Measurements from ENCODE around the gene TMEM184A. TPM values are rescaled to one million over a fixed set of nuclear protein-coding genes. Genes with fewer than 3 reads are reported as not detected.

The TMEM184A gene
- total and polyA plus RNA-seq, 2 donors (not counting 1 experiment from before 2014, with no cell fraction given), result not detected

- Histone ChIP-seq H3K36me3 (replicated peaks in 1 of 2; ENCODE audit: control extremely low read depth in 1 of 2, control insufficient read depth in 1 of 2, extremely low read depth in 1 of 2, insufficient read depth in 2 of 2, low read length in 1 of 2) (peaks cover 0 to 23% of the 10 kb centered on the region in 2 experiments), H3K9ac (ENCODE audit: low read length) (no peak overlapping the region), H3K79me2 (ENCODE audit: control insufficient read depth, insufficient read depth, low read length) (no peaks in the 10 kb centered on the region), H3K4me2 (replicated peaks; ENCODE audit: low read depth, low read length, poor library complexity, severe bottlenecking) (no peak overlapping the region), H3K4me1 (ENCODE audit: control insufficient read depth in 2 of 2, insufficient read depth in 2 of 2, low read length in 2 of 2) (no peaks in the 10 kb centered on the region), H3K27me3 (replicated peaks in 1 of 4; ENCODE audit: control extremely low read depth in 1 of 4, control insufficient read depth in 3 of 4, insufficient read depth in 4 of 4, low read length in 3 of 4) (no peaks in the 10 kb centered on the region), H3K27ac (ENCODE audit: low read length in 2 of 2) (no peak overlapping the region), H3K4me3 (ENCODE audit: control extremely low read depth in 1 of 5, extremely low read depth in 1 of 5, insufficient read depth in 1 of 5, low read depth in 2 of 5, low read length in 4 of 5) (no peak overlapping the region), H2AFZ (ENCODE audit: insufficient read depth, low read depth, low read length, poor library complexity, severe bottlenecking) (no peak overlapping the region), H4K20me1 (ENCODE audit: control insufficient read depth, insufficient read depth, low read length, poor library complexity, severe bottlenecking) (peaks cover 31% of the 10 kb centered on the region), H3K9me3 (ENCODE audit: control extremely low read depth in 1 of 3, control insufficient read depth in 2 of 3, insufficient read depth in 1 of 3, low read length in 2 of 3) (no peaks in the 10 kb centered on the region)
- Mint-ChIP-seq H3K4me1 (peaks cover 5% of the 10 kb centered on the region), H3K27ac (no peak overlapping the region), H3K4me3 (no peak overlapping the region), H3K27me3 (no peaks in the 10 kb centered on the region), H3K9me3 (ENCODE audit: insufficient read depth) (no peaks in the 10 kb centered on the region)
- ChIA-PET POLR2A (no interaction called here), CTCF (no interaction called here)
- no peak for ATAC-seq (ENCODE audit: low read depth)
- DNase-seq, result peak; percentile 27
- TF ChIP-seq EZH2 (IDR thresholded peaks at IDR 0.05; ENCODE audit: borderline replicate concordance, insufficient read depth, low read depth, low read length, poor library complexity, severe bottlenecking), result no peak
- TF ChIP-seq CTCF (IDR thresholded peaks at IDR 0.05), result no peak
- WGBS (ENCODE audit: insufficient coverage), result 71% methylated on average over 16 of the region's 16 CpGs
- intact Hi-C loops (cut with micrococcal nuclease), result no loop called here
These were observed 11.0 kb downstream of the TMEM184A start for GRCh38 chr7:1544896-1545416.

- H3K27ac Mint-ChIP-seq, result no peak overlapping the region
- Histone ChIP-seq H3K79me2 (ENCODE audit: control insufficient read depth, insufficient read depth, low read length) (no peaks in the 10 kb centered on the region), H3K36me3 (replicated peaks in 1 of 2; ENCODE audit: control extremely low read depth in 1 of 2, control insufficient read depth in 1 of 2, extremely low read depth in 1 of 2, insufficient read depth in 2 of 2, low read length in 1 of 2) (peaks cover 0 to 30% of the 10 kb centered on the region in 2 experiments), H3K4me1 (ENCODE audit: control insufficient read depth in 2 of 2, insufficient read depth in 2 of 2, low read length in 2 of 2) (no peaks in the 10 kb centered on the region), H2AFZ (ENCODE audit: insufficient read depth, low read depth, low read length, poor library complexity, severe bottlenecking) (no peak overlapping the region), H3K27me3 (replicated peaks in 1 of 4; ENCODE audit: control extremely low read depth in 1 of 4, control insufficient read depth in 3 of 4, insufficient read depth in 4 of 4, low read length in 3 of 4) (no peaks in the 10 kb centered on the region), H3K27ac (ENCODE audit: low read length in 2 of 2) (no peak overlapping the region), H3K9me3 (ENCODE audit: control extremely low read depth in 1 of 3, control insufficient read depth in 2 of 3, insufficient read depth in 1 of 3, low read length in 2 of 3) (no peaks in the 10 kb centered on the region), H3K4me2 (replicated peaks; ENCODE audit: low read depth, low read length, poor library complexity, severe bottlenecking) (no peak overlapping the region), H3K4me3 (ENCODE audit: control extremely low read depth in 1 of 5, extremely low read depth in 1 of 5, insufficient read depth in 1 of 5, low read depth in 2 of 5, low read length in 4 of 5) (no peak overlapping the region), H4K20me1 (ENCODE audit: control insufficient read depth, insufficient read depth, low read length, poor library complexity, severe bottlenecking) (peaks cover 38% of the 10 kb centered on the region), H3K9ac (ENCODE audit: low read length) (no peak overlapping the region)
- ChIA-PET POLR2A (interaction anchor here (0.6 kb wide), 1 partner anchor 32 kb away, joined by 6 read pairs; no protein-coding TSS in a partner anchor), CTCF (no interaction called here)
- no peaks in the 10 kb centered on the region for H3K9me3 Mint-ChIP-seq (ENCODE audit: insufficient read depth)
- WGBS (ENCODE audit: insufficient coverage), result 80% methylated on average over 36 of the region's 41 CpGs
- peak; percentile 39 for DNase-seq
- intact Hi-C loops (cut with micrococcal nuclease), result no loop called here
- ATAC-seq (ENCODE audit: low read depth), result no peak
- peaks cover 5% of the 10 kb centered on the region for H3K4me1 Mint-ChIP-seq
- TF ChIP-seq EZH2 (IDR thresholded peaks at IDR 0.05; ENCODE audit: borderline replicate concordance, insufficient read depth, low read depth, low read length, poor library complexity, severe bottlenecking), result no peak
- TF ChIP-seq CTCF (IDR thresholded peaks at IDR 0.05), result no peak
- no peak overlapping the region for H3K4me3 Mint-ChIP-seq
- no peaks in the 10 kb centered on the region for H3K27me3 Mint-ChIP-seq
These were observed 11.7 kb downstream of the TMEM184A start for GRCh38 chr7:1544178-1544895.

Measured in B cell (primary cell).